Prostate gland (tissue), 2 donors: ENCODE data around the gene RBM15.

Experiments used
- CTCF ChIP-seq, 4 experiments: fragments of 200-600 bp in 2 of 4; fragments of 450-650 bp in 2 of 4; sonication (generic) in 2 of 4; IDR thresholded peaks; 1 replicate in 3 of 4; 2 replicates in 1 of 4; pipeline ENCODE4 v1.5.1; 2016 to 2019; ENCODE audit warnings: antibody characterized with exemption in 4 of 4, mild to moderate bottlenecking in 2 of 4, moderate library complexity in 2 of 4
- POLR2AphosphoS5 ChIP-seq: sonication (generic); formaldehyde crosslinking; IDR thresholded peaks from one replicate; pipeline ENCODE4 v1.6.1; 2017; ENCODE audit warnings: antibody characterized with exemption

DNA sequence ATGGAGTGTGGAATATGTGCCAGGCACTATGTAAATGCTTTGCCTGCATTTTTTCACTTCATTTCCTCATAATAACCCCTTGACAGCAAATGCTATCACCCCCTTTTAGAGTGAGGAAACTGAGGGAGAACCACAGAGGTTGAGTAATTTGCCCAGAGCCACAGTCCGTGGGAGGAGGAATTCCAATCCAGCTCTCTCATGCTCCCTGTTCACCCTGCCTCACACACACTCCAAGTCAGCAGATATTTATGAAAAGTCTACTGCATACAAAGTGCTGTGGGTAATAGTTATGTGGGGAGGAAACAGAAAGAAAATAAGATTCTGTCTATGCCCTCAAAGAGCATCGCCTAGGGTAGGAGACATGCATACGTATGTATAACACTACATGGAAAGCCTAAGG lies 30.9 kb upstream of the RBM15 start:
- TF ChIP-seq CTCF (IDR thresholded peaks at IDR 0.05) (no peak), POLR2AphosphoS5 (no peak)
